ENCODE results near the gene SOX14. TPM values are rescaled to one million over a fixed set of nuclear protein-coding genes. Genes with fewer than 3 reads are reported as not detected.

Gene SOX14
- polyA plus RNA-seq, 1 experiment: not detected

GRCh38 chr3:137761563-137762503 lies 2.3 kb upstream of the SOX14 start:
- Histone ChIP-seq H3K36me3 (ENCODE audit: control insufficient read depth, insufficient read depth, low read length) (no peaks in the 10 kb centered on the region), H3K27me3 (ENCODE audit: control insufficient read depth, insufficient read depth, low read length) (peaks cover 56% of the 10 kb centered on the region), H3K4me3 (ENCODE audit: low read depth, low read length) (no peak overlapping the region)
- TF ChIP-seq CTCF (IDR thresholded peaks at IDR 0.05; ENCODE audit: insufficient read depth, low read depth, low read length): no peak
- DNase-seq (ENCODE audit: low read depth): no peak
- POLR2A ChIA-PET: no interaction called here
- CTCF ChIA-PET: interaction anchor here (0.6 kb wide), 1 partner anchor 27 kb away, joined by 3 read pairs; no protein-coding TSS in a partner anchor

GRCh38 chr3:137762674-137763593 lies 1.2 kb upstream of the SOX14 start:
- CTCF ChIA-PET: interaction anchor here (0.6 kb wide), 1 partner anchor 26 kb away, joined by 3 read pairs; no protein-coding TSS in a partner anchor
- peaks cover 62% of the 10 kb centered on the region for H3K27me3 ChIP-seq (ENCODE audit: control insufficient read depth, insufficient read depth, low read length)

GRCh38 chr3:137763594-137763938 lies 549 bp upstream of the SOX14 start:
- no peak for DNase-seq (ENCODE audit: low read depth)
- H3K4me3 ChIP-seq (ENCODE audit: low read depth, low read length): no peak overlapping the region
- H3K27me3 ChIP-seq (ENCODE audit: control insufficient read depth, insufficient read depth, low read length): peaks cover 66% of the 10 kb centered on the region
- no peaks in the 10 kb centered on the region for H3K36me3 ChIP-seq (ENCODE audit: control insufficient read depth, insufficient read depth, low read length)
- POLR2A ChIA-PET: no interaction called here
- no peak for TF ChIP-seq CTCF (IDR thresholded peaks at IDR 0.05; ENCODE audit: insufficient read depth, low read depth, low read length)
- CTCF ChIA-PET: no interaction called here

More at GRCh38 chr3:137762674-137763593, 1.2 kb upstream of the SOX14 start:
- Histone ChIP-seq H3K4me3 (ENCODE audit: low read depth, low read length) (no peak overlapping the region), H3K36me3 (ENCODE audit: control insufficient read depth, insufficient read depth, low read length) (no peaks in the 10 kb centered on the region)
- POLR2A ChIA-PET: no interaction called here
- no peak for TF ChIP-seq CTCF (IDR thresholded peaks at IDR 0.05; ENCODE audit: insufficient read depth, low read depth, low read length)
- DNase-seq (ENCODE audit: low read depth): no peak

GRCh38 chr3:137764563-137765309 lies 621 bp downstream of the SOX14 start:
- Histone ChIP-seq H3K36me3 (ENCODE audit: control insufficient read depth, insufficient read depth, low read length) (no peaks in the 10 kb centered on the region), H3K27me3 (ENCODE audit: control insufficient read depth, insufficient read depth, low read length) (peaks cover 76% of the 10 kb centered on the region), H3K4me3 (ENCODE audit: low read depth, low read length) (no peak overlapping the region)
- DNase-seq (ENCODE audit: low read depth): no peak
- ChIA-PET POLR2A (no interaction called here), CTCF (interaction anchor here (0.5 kb wide), 1 partner anchor 723 kb away, joined by 3 read pairs; no protein-coding TSS in a partner anchor)
- TF ChIP-seq CTCF (IDR thresholded peaks at IDR 0.05; ENCODE audit: insufficient read depth, low read depth, low read length): no peak
